HG03280 (cell line): ENCODE data around the gene EFHB.
"Not testable (repeated sequence)": the region's sequence is repeated elsewhere in the genome, so short reads cannot be mapped to it uniquely, and the experiment has no call there.

Experiments
- ATAC-seq: cut with Tn5 transposase; IDR thresholded peaks from one replicate; pipeline ENCODE4 v1.9.1; 2021; ENCODE audit warnings: mild to moderate bottlenecking, moderate library complexity; ENCODE audit not compliant: unreplicated experiment

The EFHB gene, protein sequence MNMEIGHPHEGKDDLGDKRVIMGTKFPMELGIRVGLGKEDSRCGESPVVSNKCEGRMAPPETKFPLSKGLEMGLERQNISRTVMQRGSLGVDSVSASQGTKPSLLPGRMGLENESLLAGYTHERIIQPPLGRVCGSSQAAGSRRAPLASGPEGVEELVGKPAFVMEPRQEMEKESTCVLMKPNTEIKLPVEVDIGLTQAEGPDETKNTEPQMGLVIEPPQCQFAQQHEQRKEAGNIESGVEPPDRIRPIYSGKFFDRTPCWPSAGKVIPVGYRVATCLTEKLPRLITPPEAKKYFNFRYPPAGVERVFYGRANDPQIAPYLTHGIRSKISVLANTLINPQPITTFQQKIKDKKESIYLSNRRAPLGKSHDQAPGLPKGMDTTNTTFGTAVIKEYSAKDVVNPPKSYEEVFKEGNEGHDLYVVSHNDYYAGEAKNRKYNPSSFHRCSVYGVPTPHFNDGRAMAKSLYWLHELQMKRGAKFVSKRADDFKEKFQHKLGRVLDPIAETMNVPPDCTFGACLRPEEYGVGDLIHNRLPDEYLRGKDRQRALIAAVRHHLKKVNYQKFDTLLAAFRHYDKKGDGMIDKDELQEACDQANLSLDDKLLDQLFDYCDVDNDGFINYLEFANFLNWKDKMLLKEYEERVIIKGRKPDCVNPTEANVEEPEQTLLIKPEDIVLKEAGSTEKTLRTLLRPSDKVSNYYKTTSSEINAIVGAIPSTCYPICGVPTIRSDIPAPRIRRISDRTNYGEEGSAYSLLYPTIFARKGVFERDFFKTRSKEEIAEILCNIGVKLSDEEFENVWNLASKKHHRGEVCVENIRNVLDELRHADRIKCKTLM

DNA sequence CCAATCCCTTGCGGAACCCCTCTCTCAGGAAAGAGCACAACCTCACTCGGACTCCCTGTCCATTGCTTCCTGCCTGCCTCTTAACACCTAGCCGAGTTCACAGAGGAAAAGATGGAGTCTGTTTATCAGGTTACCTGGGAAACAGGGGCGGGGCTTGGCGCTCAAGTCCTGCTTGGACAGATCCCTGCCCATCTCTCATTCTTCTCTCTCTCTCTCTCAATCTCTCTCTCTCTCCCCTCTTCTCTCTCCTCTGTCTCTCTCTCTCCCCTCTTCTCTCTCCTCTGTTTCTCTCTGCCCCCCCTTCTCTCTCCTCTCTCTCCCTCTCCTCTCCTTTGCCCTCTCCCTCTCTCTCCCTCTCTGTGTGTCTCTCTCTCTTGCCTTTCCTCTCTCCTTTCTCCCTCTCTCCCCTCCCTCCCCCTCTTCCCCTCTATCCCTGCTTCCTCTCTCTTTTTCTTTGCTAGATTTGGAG lies at the start of gene EFHB:
EFHB (minus strand) TSS at position 120 of the 469 bp plus-strand sequence. CDS start 199 bp downstream, outside the sequence.
- ATAC-seq, result no peak

DNA sequence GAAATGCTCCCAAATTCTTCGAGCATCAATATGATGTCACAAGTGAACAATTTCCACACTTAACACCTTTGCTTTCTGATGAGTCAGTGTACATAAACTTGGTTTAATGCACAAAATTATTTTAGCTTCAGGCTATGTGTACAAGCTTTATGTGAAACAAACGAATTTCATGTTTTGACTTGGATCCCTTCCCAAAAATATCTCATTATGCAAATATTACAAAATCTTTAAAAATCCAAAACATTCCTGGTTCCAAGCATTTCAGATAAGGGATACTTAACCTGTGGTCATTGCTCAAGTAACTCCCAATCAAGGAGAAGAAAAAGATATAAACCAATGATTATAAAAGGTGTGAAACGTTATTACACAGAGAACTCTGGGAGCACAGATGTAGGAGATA lies 38.0 kb upstream of the EFHB start:
- no peak for ATAC-seq

DNA sequence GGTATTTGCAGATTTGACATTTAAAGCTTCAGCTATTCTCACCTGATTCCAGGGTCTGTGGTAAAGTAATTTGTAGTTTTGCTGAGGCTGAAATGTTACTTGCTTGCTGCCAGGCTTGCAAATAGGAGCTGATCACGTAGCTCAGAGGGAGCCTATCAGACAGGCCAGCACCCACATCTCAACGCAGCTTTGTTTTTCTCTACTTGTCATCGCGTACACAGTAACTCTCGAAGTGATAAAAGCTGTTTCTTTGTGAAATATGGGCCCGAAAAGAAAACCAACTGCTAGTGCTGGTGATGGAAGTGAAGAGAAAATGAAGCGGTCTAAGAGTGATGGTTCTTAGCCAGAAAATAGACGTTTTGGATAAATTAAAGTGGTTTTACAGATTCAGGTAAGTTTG lies 36.3 kb upstream of the EFHB start:
- ATAC-seq, result no peak

DNA sequence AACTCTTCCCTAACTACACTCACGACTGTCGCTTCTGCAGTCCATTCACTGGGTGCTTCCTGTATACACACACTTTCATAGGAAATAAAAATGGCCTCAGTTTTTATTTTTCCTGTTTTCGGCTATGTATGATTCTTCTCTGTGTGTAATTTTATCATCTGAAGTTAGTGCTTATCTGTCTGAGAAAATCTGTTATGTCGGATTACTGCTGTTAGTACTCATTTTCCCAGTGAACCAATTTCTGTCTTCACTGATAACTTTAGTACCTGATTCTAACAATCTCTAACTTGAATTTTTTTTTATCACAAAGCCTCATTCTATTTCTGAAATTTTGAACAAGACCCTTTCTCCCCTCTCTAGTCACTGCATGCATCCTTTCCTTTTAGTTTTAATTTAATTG lies 33.8 kb upstream of the EFHB start:
- ATAC-seq, result no peak

DNA sequence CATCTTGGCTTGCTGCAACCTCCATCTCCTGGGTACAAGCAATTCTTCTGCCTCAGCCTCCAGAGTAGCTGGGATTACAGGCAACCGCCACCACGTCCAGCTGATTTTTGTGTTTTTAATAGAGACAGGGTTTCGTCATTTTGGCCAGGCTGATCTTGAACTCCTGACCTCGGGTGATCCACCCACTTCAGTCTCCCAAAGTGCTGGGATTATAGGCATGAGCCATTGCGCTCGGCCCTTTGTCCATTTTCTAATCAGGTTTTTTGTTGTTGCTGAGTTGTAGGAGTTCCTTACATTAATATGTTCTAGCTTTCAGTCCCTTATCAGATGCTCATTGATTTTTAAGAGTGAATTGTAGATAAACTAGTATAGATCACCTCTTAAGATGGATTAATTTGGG lies 33.2 kb upstream of the EFHB start:
- no peak for ATAC-seq

DNA sequence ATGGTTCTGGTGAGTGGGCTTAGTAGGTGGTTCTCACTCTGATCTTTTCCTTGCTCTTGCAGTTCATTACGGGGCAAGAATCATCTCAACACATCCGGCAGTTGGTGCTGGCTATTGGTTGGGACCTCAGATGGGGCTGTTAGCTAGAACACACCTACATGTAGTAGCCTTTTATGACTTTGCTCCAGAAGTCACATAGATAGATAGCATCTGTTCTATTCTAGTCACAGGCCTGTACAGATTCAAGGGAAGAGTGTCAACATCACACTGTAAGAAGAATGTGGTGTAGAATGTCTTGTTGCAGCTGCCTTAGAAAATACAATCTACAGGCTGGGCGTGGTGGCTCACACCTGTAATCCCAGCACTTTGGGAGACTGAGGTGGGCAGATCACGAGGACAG lies 27.9 kb upstream of the EFHB start:
- ATAC-seq, result no peak

DNA sequence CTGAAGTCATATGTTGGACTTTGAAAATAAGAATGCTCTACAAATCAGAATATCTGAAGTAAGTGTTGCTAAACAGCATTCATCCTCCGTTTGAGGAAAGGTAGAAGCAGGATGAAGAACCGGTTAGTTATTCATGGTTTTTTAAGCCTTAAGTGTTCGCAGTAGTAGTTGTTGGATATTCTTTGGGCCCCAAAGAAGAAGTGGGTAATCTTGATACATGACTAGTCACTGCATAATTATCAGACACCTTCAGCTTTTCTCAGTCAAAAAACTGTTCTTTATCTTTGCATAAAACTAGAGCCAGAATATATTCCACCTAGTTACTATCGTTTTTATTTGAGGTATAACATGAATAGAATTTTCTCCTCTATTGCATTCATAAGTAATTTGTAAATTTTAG lies 26.7 kb upstream of the EFHB start:
- no peak for ATAC-seq

DNA sequence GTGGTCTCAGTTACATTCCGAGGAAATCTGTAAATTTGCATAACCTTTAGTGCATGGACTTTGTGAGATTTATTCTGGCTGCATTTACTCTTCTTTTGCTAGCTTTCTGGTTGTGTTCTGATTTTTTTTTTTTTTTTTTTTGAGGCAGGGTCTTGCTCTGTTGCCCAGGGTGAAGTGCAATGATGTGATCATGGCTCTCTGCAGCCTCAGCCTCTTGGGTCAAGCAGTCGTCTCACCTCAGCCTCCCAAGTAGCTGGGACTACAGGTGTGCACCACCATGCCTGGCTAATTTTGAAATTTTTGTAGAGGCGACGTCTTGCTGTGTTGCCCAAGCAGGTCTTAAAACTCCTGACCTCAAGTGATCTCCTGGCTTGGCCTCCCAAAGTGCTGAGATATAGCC lies 25.5 kb upstream of the EFHB start:
- ATAC-seq, result no peak

DNA sequence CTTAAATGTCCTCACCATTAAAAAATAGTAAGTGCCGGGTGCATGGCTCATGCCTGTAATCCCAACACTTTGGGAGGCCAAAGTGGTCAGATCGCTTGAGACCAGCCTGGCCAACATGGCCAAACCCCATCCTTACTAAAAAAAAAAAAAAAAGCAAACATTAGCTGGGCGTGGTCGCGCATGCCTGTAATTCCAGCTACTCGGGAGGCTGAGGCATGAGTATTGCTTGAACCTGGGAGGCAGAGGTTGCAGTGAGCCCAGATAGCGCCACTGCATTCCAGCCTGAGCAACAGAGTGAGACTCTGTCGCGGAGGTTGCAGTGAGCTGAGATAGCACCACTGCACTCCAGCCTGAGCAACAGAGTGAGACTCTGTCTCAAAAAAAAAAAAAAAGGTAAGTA lies 23.3 kb upstream of the EFHB start:
- ATAC-seq, result not testable (repeated sequence)

DNA sequence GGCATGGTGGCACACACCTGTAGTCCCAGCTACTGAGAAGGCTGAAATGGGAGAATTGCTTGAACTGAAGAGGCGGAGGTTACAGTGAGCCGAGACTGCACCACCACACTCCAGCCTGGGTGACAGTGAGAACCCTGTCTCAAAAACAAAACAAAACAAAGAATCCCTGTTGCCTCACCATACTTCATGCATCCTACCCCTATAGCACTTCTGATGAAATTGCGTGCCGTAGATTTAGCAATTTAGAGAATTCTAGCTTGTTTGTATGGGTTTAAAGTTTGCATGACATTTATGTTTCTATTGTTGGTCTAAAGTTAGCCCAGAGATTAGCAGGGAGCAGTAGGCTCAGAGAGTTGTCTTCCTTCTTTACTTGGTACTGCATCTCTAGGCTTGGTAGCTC lies 20.7 kb upstream of the EFHB start:
- no peak for ATAC-seq

DNA sequence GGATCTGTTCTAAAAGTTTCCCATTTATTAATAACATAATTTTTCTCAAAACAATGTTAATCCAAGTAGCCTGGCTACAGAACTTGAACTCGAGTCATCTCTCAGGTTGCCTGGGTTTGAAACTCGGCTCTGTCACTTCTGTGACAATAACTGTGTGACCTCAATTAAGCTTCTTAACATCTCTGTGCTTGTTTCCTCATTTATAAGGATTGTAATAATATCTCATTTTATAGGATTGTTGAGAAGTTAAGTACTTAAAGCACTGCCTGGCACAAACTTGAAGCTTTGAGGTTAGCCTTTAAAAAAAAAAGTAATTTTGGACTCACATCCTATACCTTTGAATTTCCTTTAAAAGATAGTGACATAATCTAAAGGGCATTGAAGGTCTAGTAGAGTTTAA lies 16.3 kb upstream of the EFHB start:
- no peak for ATAC-seq

DNA sequence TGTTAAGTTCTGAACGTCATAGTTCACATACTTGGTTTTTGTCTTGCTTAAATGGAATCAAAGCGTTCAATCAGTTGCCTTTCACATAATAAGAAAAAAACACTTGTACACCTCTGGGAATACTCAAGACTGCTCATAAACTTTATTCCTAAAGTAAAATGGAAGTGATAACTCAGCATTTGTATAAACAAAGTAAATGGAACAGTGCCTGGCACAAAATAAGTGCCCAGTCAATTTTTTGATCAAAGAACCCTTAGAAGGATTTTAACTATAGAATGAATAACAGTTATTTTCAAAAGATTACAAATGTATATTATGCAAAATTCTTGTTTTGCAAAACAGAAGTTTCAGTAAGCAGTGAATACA lies 14.2 kb upstream of the EFHB start:
- no peak for ATAC-seq

DNA sequence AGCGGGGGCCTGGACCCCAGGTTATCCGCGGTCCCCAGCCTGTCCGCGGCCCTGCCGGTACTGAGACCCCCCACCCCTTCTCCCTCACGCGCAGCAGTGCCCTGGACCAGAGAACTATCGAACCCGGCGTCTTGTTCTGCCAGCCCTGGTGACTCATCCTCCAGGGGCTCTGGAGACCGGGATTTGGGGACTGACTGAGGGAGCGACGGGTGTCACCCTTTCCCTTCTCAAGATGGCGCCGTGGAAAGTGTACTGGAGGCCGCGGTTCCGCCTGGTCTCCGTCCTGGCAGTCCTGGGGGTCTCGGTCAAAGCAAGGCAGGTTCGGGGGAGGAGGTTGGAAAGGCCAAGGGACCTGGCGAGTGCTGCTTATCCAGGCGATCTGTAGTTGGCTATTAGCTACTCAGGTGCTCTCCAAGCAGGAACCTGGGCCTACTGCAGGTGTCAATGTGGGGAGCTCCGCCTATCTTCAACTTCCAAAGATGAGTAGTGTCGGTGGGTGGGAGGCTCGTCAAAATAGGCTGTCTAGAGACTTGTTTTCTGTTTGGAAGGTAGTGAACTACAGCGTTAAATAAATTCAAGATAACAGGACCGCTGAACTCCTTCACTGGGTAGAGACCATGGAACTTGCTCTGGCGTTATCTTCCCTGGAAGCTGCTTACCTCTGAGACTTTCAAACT lies 13.7 kb upstream of the EFHB start:
- ATAC-seq, result peak; percentile 16

DNA sequence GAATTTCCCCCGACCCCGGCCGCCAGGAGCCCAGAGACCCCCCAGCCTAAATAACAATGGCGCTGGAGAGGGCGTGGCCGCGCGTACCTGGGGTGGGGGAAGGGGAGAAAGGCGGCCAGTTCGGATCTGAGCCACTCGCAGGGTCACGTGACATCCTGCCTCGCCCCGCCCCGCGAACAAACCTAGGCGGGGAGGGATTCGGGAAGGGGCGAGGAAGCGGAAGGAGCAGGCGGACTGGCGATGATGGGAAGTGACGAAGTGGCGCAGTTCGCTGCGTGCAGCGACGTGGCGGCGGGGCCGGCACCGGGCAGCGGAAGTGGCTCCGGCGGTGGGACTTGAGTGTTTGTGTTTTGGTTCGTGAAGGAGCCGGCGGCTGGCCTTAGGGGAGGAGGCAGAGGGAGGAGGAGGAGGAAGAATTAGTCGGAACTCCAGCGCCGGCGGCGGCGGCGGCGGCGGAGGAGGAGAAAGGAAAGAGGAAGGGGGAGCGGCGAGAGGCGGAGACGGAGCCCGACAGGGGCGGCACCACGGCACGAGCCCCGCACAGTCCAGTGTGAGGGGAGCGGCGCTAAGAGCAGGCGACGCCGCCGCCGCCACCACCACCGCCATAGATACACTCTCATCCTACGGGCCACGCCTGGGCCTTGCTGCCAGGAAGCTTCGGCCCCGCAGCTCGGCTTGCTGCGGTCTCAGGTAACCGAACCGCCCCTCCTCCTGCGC lies 13.0 kb upstream of the EFHB start, which contains the start of gene RAB5A:
RAB5A (plus strand) TSS at position 266 of the 717 bp plus-strand sequence. CDS start 3,802 bp downstream, outside the sequence.
- peak; percentile 94 for ATAC-seq

DNA sequence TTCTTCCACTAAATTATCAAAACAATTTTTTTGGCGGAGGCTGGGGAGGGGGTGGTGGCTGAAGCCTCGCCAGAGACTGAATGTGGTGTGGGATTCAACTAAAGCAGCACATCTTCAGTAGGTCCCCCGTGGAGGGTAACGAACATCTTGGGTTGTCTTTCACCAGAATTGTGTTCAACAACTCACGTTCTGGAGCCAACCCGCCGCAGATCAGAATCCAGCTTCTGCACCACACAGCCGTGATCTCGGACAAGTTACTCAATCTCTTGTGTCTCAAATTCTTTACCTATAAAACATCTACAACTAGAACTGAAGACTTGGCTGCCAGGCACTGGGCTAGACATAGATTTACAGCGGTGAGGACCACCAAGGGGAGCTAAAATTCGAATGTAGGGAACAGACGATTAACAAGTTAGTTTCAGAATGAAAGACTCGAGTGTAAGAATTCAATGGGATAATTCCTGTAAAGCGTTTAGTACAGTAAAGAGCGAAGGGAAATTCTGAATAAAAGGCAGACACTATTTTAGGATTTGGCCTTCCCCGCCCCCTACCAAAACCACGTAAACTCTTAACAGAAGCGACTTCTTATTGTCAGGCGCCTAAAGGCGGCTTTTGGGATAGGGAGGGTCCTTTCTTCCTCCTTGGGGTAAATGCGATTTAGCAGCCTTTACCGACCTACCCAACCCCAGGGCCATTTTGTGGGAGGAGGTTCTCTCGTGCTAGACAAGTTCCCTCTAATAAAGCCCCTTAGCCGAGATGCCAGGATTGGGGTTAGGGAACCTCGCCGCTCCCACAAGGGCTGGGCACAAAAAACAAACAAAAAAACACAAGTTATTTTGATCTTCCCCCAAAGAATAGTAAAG lies 12.2 kb upstream of the EFHB start:
- peak; percentile 3 for ATAC-seq

DNA sequence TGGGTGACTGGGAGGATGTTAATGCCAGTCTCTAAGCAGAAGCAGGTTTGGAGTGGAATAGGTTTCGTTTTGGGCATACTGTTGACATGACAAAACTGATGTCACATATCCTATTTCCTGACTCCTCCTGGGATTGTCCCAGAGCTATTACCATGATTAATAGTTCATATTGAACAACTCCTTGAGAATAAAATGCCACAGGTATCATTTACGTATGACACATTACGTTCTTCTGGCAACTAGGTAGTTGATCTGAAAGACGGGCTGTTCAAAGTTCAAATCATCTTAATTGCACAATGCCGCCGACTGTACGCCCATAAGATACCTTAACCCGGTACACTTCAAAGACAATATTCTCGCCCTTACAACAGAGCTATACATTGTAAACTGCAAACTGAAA lies 11.5 kb upstream of the EFHB start:
- no peak for ATAC-seq

DNA sequence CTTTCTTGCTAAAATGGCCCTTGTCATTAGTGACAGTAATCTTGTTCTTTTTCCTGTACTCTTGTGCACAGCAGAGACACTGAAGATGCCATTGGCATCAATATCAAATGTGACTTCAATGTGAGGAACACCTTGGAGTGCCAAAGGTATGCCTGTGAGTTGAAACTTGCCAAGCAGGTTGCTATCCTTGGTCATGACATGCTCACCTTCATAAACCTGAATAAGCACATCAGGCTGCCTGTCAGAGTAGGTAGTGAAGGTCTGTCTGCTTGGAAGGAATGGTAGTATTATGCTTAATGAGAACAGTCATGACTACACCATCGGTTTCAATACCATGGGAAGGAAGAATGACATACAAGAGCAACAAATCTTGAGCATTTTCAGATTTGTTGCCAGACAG lies 6.6 kb upstream of the EFHB start:
- no peak for ATAC-seq

DNA sequence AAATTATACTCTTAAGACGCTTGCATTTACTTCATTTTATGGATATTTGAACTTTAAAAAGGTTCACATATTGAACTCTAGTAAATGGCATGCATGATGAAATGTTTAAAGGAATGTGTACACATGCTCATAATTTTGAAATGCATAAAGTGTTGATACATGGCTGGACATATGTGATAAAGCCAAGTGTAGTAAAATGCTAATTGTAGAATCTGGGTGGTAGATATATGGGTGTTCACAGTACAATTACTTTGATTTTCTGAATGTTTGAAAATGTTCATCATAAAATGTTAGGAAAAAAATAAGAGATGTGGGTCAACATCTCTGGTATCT lies 4.2 kb upstream of the EFHB start:
- ATAC-seq, result no peak

DNA sequence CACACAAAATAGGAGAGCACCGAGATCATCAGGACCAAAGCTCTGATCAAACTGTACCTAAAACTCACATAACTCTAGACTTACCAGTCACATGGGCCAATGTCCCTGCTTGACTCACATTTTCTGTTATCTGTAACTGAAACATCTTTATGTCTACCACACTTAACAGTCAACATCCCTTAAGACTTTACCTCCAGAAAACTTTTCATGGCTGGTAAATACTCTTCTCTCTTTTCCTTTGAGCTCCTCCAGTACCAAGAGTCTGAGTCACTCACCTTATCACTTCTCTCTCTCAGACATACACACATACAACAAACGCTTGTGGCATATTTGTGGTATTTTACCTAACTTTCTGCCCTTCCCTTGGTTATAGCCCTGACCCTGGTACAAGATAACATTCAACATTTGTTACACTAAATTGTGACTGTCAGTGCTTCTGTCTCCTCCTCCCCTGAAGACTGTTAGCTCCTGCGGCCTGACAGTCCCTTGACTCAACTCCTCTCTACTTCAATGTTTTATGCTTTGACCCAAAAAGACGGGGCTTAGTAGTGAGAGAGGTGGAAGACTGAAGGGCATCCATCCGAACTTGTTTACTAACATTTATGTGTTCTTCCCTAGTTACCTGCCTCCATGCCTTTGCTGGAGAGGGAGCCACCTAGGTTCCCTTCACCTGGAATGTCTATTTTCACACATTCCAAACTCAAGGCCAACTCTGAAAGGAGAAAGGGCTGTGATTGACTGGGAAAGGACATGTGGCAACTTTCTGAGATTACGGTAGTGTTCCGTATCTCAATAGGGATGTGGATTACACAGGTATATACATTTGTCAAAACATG lies 3.7 kb upstream of the EFHB start:
- ATAC-seq, result no peak
